A673 (cell line): ENCODE measurements around the gene POLR1D. TPM values are rescaled to one million over a fixed set of nuclear protein-coding genes. Genes with fewer than 3 reads are reported as not detected.

Experiments
- BruUV-seq: library from RNA; stranded (reverse); fragments of 400-500 nt; replicated peaks from 2 replicates; lab custom pipeline; 2021; lab: Mats Ljungman, UMichigan
- CTCF ChIA-PET: fragments of 300-600 bp; sonication (Branson Sonifier 250); formaldehyde crosslinking; loops from one replicate; lab custom pipeline; 2022; ENCODE audit warnings: antibody characterized with exemption; lab: Charles Lee
- POLR2A ChIA-PET: fragments of 300-600 bp; sonication (Branson Sonifier 250); formaldehyde crosslinking; loops from one replicate; lab custom pipeline; 2022; ENCODE audit warnings: antibody characterized with exemption; ENCODE audit not compliant: low non-redundant PET; lab: Charles Lee
- DNase-seq: peaks from one replicate; pipeline ENCODE4 v3.0.0-alpha.2; 2015; ENCODE audit warnings: low spot score
- H3K27ac ChIP-seq: fragments of 200-600 bp; sonication (generic); 2 replicates; pipeline ENCODE4 v1.5.1; 2016; ENCODE audit warnings: mixed run types, low read depth, mild to moderate bottlenecking, mixed read lengths, antibody characterized with exemption, low read length; ENCODE audit not compliant: poor library complexity, severe bottlenecking
- H3K27me3 ChIP-seq: fragments of 200-600 bp; sonication (generic); replicated peaks from 2 replicates; pipeline ENCODE4 v1.6.1; 2017; ENCODE audit warnings: mixed run types, low read depth, mild to moderate bottlenecking, mixed read lengths, antibody characterized with exemption, low read length; ENCODE audit not compliant: insufficient read depth, poor library complexity
- H3K36me3 ChIP-seq: fragments of 200-600 bp; sonication (generic); 2 replicates; pipeline ENCODE4 v1.6.1; 2016; ENCODE audit warnings: mixed run types, mild to moderate bottlenecking, mixed read lengths, antibody characterized with exemption, low read length; ENCODE audit not compliant: insufficient read depth, poor library complexity, severe bottlenecking
- H3K4me1 ChIP-seq: fragments of 200-600 bp; sonication (generic); 2 replicates; pipeline ENCODE4 v1.6.1; 2017; ENCODE audit warnings: mixed run types, mild to moderate bottlenecking, mixed read lengths, antibody characterized with exemption, low read length; ENCODE audit not compliant: insufficient read depth, poor library complexity, severe bottlenecking
- H3K4me3 ChIP-seq: fragments of 200-600 bp; sonication (generic); 2 replicates; pipeline ENCODE4 v1.5.1; 2016; ENCODE audit warnings: low read depth, mixed run types, mild to moderate bottlenecking, mixed read lengths, low read length; ENCODE audit not compliant: poor library complexity, severe bottlenecking
- H3K9me3 ChIP-seq: fragments of 200-600 bp; sonication (generic); 2 replicates; pipeline ENCODE4 v1.6.1; 2016; ENCODE audit warnings: mixed run types, low read depth, mild to moderate bottlenecking, mixed read lengths, antibody characterized with exemption, low read length; ENCODE audit not compliant: poor library complexity, severe bottlenecking
- CTCF ChIP-seq: fragments of 300-800, 200-600 bp; sonication (generic); conservative IDR thresholded peaks from 2 replicates; pipeline ENCODE4 v1.5.1; 2017; ENCODE audit warnings: low read depth, mild to moderate bottlenecking, antibody characterized with exemption, low read length, moderate library complexity, mixed read lengths
- EZH2 ChIP-seq: fragments of 200-600 bp; sonication (generic); IDR thresholded peaks from 2 replicates; pipeline ENCODE4 v1.6.1; 2017; ENCODE audit warnings: borderline replicate concordance, low read depth, mild to moderate bottlenecking, mixed read lengths, antibody characterized with exemption, low read length; ENCODE audit not compliant: poor library complexity, severe bottlenecking
- intact Hi-C: fragments of 100-400 bp; cut with micrococcal nuclease; formaldehyde crosslinking; loops from one replicate; pipeline ENCODE4 v1.10.0; 2022; ENCODE audit not compliant: unreplicated experiment
- total RNA-seq: library from RNA; stranded (reverse); gene quantifications from 2 replicates; pipeline ENCODE4 v1.2.3, GENCODE V29; 2021

Gene POLR1D
- total RNA-seq, 1 experiment from 2014 or later: 116 TPM

- TF ChIP-seq CTCF (no peak), EZH2 (no peak)
- peaks cover 15% of the 10 kb centered on the region for H3K4me1 ChIP-seq
- CTCF ChIA-PET: no interaction called here
- intact Hi-C loops: no loop called here
- BruUV-seq: no TSS peak
- POLR2A ChIA-PET: no interaction called here
- peak; percentile 15 for DNase-seq
- H3K27me3 ChIP-seq: no peaks in the 10 kb centered on the region
- H3K36me3 ChIP-seq: peaks cover 14% of the 10 kb centered on the region
- no peak overlapping the region for H3K27ac ChIP-seq
- no peak overlapping the region for H3K4me3 ChIP-seq
- H3K9me3 ChIP-seq: peaks cover 4% of the 10 kb centered on the region
Observed at GRCh38 chr13:27644302-27644701, 22.6 kb downstream of the POLR1D start.

GRCh38 chr13:27650312-27650711 is 28.6 kb downstream of the POLR1D start:
- no peak for DNase-seq
- H3K9me3 ChIP-seq: peaks cover 22% of the 10 kb centered on the region
- CTCF ChIA-PET: no interaction called here
- intact Hi-C loops: no loop called here
- BruUV-seq: no TSS peak
- no peak overlapping the region for H3K27ac ChIP-seq
- no peaks in the 10 kb centered on the region for H3K4me1 ChIP-seq
- H3K36me3 ChIP-seq: peaks cover 34% of the 10 kb centered on the region
- no peak for TF ChIP-seq CTCF
- TF ChIP-seq EZH2: no peak
- no peaks in the 10 kb centered on the region for H3K27me3 ChIP-seq
- POLR2A ChIA-PET: no interaction called here
- no peak overlapping the region for H3K4me3 ChIP-seq

- POLR2A ChIA-PET: no interaction called here
- TF ChIP-seq EZH2 (no peak), CTCF (no peak)
- H3K36me3 ChIP-seq: peaks cover 22% of the 10 kb centered on the region
- H3K9me3 ChIP-seq: peaks cover 19% of the 10 kb centered on the region
- peaks cover 4% of the 10 kb centered on the region for H3K4me1 ChIP-seq
- H3K27ac ChIP-seq: no peak overlapping the region
- DNase-seq: no peak
- no peaks in the 10 kb centered on the region for H3K27me3 ChIP-seq
- no TSS peak for BruUV-seq
- CTCF ChIA-PET: no interaction called here
- H3K4me3 ChIP-seq: no peak overlapping the region
- intact Hi-C loops: no loop called here
Observed at GRCh38 chr13:27654059-27654458, 32.4 kb downstream of the POLR1D start.
